GM18858 (cell line): ENCODE data around the gene EDARADD.
A peak's percentile ranks its signal among the peaks of the same experiment; 100 is the strongest.

ENCODE experiments used
- ATAC-seq: cut with Tn5 transposase; IDR thresholded peaks from one replicate; pipeline ENCODE4 v1.9.1; 2021; ENCODE audit not compliant: unreplicated experiment

The EDARADD gene

GRCh38 chr1:236511735-236512418 is 117.8 kb downstream of the EDARADD start:
- ATAC-seq: no peak

GRCh38 chr1:236514703-236515442 is 120.8 kb downstream of the EDARADD start:
- no peak for ATAC-seq

DNA sequence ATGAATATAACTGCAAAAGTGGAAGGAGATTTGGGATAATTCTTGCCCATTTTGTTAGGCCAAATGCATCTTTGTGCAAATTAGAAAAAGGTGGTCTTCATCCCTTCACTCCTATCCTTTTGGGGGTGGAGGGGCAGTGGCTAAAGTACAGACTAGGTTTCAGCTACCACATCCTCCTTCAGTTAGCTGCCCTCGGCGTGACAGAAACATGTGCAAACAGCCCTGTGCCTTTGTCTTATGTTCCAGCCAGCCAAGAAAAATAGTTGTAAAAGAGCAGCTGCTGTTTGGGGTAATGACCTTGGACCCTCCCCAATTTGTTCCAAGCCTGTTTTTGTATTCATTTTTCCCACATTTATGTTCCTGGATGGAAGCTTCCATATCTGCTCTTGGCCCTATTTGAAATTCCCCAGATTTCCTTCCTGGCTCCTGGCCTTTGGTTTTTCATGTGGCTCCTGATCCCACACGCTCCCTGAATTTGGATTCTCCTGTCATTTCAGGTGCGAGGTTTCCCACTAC is 121.4 kb downstream of the EDARADD start:
- no peak for ATAC-seq

DNA sequence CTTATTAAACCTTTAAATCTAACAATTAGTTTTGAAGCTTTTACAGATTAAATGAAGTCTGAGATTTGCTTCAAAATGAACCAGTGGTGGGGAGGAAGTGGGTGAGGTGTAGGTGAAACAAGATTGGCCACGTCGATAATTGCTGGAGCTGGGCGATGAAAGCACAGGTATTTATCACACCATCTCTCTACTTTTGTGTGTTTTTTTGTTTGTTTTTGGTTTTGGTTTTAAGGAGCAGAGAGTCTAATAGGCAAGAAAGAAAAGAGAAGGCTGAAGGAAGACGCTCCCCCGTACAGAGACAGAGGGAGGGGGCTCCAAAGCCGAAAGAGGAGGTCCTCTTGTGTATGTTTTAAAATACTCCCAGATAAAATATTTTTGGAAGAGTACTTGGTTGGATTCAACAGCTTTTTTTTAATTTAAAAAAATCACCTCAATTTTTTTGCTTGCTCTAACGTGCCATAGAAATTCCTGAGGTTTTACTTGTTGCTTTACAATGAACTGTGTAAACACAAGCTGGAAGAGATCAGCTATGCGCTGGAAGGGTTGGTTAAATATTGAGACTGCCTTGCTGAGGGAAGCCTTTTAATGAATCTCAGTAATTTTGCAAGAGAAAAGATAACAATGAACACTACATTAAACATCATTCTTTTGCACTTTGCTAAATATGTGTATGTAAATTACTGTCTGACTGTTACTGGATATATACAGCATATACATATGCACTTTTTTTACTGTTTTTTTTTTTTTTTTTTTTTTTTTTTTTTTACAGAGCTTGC is 123.0 kb downstream of the EDARADD start:
- ATAC-seq: no peak

GRCh38 chr1:236518322-236518721 is 124.2 kb downstream of the EDARADD start:
- no peak for ATAC-seq

GRCh38 chr1:236520445-236521005 is 126.4 kb downstream of the EDARADD start:
- no peak for ATAC-seq

- no peak for ATAC-seq
These were observed 129.0 kb downstream of the EDARADD start for GRCh38 chr1:236522937-236523703.

DNA sequence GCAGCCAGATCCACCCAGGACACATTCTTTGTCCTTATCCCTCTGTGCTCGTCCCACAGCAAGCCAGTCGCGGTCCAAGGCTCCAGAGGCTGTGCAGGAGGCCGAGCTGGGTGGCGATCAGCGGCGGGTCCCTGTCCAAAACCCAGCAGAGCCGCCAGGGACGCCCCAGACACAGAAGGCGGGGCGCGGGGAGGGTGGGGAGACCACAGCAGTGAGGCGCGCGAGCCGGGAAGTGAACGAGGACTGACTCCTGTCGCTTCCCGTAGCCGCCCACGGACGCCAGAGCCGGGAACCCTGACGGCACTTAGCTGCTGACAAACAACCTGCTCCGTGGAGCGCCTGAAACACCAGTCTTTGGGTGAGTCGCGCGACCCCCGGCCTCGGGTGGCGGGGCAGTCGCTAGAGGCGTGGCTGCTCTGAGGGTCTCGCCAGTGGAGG is 129.6 kb downstream of the EDARADD start, which contains the start of gene LGALS8:
Gene LGALS8 (plus strand): TSS at position 279 of the 438 bp plus-strand sequence. CDS start 2,089 bp downstream, outside the sequence.
- peak; percentile 44 for ATAC-seq

DNA sequence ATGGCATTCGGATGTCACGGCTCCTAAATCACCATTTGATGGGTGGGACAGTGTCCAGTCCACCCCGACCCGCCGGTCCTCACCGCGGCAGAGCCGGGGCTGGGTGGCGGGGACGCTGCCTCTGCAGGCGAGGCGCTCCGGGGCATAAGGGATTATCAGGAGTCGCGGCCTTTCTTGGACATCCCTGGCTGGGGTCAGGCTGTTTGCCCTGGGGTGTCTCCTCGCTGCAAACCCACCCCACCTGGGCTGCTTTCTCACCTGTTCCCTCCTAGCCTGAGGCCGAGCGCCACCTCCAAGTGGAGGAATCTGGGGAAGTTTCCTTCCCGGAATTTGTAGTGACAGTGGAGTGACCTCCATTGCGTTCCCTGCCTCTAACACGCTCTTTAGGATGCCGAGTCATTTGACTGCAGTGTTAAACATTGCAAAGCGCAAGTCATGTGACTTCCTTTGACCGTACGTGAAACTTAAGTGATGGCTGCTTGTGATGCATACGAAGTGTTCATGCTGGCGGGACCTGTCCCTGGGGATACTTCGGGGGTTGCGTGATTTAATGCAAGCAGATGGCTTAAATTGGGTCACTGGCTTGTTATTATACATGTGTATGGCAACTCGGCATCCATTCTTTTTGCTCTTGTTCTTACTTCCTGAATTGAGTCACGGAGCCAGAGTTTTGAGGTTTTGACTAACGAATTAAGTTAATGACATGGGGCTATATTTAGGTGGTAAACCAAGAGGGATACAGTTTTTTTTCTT is 130.2 kb downstream of the EDARADD start:
- peak; percentile 91 for ATAC-seq

GRCh38 chr1:236524895-236525184 is 130.8 kb downstream of the EDARADD start:
- no peak for ATAC-seq

DNA sequence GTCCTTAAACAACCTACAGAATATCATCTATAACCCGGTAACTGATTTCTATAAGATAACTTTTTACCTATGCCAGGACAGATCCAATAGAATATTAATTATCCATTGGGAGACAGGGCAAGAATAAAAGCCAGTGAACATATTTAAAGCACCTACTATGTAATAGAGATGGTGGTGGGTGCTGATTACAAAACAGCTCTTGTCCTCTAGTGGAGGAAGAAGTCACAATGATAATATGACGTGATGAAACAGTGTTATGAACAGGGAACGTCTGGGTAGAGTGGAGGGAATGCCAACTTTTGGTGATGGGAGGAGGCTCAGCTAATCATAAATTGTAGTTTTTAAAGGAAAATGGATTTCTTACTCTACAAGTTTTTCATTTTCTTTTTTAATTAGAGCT is 132.0 kb downstream of the EDARADD start:
- no peak for ATAC-seq

DNA sequence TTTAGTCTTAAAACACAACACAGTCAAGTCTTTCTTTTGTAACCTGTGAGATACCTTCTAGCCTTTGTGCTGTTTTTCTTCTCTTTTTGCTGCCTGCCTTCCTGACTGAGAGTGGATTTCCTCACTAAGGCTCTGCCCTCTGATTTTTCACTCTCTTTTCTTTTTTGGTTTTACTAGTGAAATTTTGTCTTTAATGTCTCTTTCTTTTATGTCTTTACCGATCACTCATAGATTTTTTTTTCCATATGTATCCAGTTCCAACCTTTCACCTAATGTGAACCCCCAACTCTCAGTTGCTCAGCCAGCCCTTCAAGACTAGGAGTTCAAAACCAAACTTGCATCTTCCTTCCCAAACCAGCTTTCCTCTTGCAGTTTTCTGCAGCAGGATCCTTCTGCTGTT is 136.2 kb downstream of the EDARADD start:
- ATAC-seq: no peak

- ATAC-seq: no peak
These were observed 136.9 kb downstream of the EDARADD start for GRCh38 chr1:236530959-236531358.

DNA sequence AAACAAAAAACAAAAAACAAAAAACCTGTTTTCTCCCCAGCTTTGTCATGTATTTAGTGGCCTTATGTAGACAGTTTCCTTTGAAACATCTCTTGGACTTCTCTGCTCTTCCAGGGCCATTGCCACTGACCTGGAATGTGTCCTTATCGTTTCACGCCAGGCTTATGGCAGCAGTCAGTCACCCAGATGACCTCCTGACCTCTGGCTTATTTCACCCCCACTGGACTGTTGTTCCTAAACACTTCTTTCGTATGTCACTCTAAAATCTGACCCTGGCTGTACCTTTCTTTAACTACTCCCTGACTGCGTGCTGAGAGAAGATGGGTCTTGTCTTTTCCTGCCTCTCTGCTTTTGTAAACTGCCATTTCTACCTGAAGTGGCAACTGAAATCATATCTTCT is 138.8 kb downstream of the EDARADD start:
- ATAC-seq: no peak

GRCh38 chr1:236534151-236534651 is 140.1 kb downstream of the EDARADD start:
- no peak for ATAC-seq
